22Rv1 (cell line): ENCODE results near the gene TAF1C.

ENCODE experiments used
- ZFX ChIP-seq: fragments of 450-650 bp; IDR thresholded peaks from 2 replicates; pipeline ENCODE4 v1.6.1; 2017; ENCODE audit warnings: antibody characterized with exemption, borderline replicate concordance
- TF ChIP-seq, protein P1 (sequence below): fragments of 450-650 bp; IDR thresholded peaks from 2 replicates; pipeline ENCODE4 v1.5.1; 2017; ENCODE audit warnings: mild to moderate bottlenecking

- TF ChIP-seq, protein P1, sequence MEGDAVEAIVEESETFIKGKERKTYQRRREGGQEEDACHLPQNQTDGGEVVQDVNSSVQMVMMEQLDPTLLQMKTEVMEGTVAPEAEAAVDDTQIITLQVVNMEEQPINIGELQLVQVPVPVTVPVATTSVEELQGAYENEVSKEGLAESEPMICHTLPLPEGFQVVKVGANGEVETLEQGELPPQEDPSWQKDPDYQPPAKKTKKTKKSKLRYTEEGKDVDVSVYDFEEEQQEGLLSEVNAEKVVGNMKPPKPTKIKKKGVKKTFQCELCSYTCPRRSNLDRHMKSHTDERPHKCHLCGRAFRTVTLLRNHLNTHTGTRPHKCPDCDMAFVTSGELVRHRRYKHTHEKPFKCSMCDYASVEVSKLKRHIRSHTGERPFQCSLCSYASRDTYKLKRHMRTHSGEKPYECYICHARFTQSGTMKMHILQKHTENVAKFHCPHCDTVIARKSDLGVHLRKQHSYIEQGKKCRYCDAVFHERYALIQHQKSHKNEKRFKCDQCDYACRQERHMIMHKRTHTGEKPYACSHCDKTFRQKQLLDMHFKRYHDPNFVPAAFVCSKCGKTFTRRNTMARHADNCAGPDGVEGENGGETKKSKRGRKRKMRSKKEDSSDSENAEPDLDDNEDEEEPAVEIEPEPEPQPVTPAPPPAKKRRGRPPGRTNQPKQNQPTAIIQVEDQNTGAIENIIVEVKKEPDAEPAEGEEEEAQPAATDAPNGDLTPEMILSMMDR = peak; percentile 27
- TF ChIP-seq ZFX = no peak
Observed at GRCh38 chr16:84144859-84145639, 41.8 kb downstream of the TAF1C start, which contains the start of the genes DNAAF1 and HSDL1.
